Keratinocyte (primary cell): Measurements from ENCODE around the gene FASN. TPM values are rescaled to one million over a fixed set of nuclear protein-coding genes. Genes with fewer than 3 reads are reported as not detected.
"Not testable (repeated sequence)": the region's sequence is repeated elsewhere in the genome, so short reads cannot be mapped to it uniquely, and the experiment has no call there.

Experiments
- DNase-seq: peaks from one replicate; pipeline ENCODE4 v3.0.0-alpha.2; 2011; ENCODE audit warnings: low read depth, missing footprints, low spot score
- FAIRE-seq: peaks from 2 replicates; lab custom pipeline; 2011; peaks lifted over from hg19 to GRCh38; lab: Jason Lieb, UNC
- H2AFZ ChIP-seq: 2 replicates; pipeline ENCODE4 v1.6.0; 2012; ENCODE audit warnings: low read length, control low read depth, inconsistent platforms; ENCODE audit not compliant: control insufficient read depth
- H3K27ac ChIP-seq: 2 replicates; pipeline ENCODE4 v1.5.1; 2011; ENCODE audit warnings: low read length; ENCODE audit not compliant: control insufficient read depth, insufficient read depth
- H3K27me3 ChIP-seq: 3 replicates; pipeline ENCODE4 v1.6.0; 2011; ENCODE audit warnings: low read length; ENCODE audit not compliant: control insufficient read depth, insufficient read depth; ENCODE audit errors: extremely low read depth
- H3K36me3 ChIP-seq, 2 experiments: 2 replicates in 1 of 2; 3 replicates in 1 of 2; pipeline ENCODE4 v1.5.1; 2011; ENCODE audit warnings: low read length in 2 of 2, mild to moderate bottlenecking in 1 of 2; ENCODE audit not compliant: control insufficient read depth in 2 of 2, insufficient read depth in 2 of 2; ENCODE audit errors: extremely low read depth in 1 of 2
- H3K4me1 ChIP-seq: 3 replicates; pipeline ENCODE4 v1.5.1; 2011; ENCODE audit warnings: low read length; ENCODE audit not compliant: control insufficient read depth, insufficient read depth; ENCODE audit errors: extremely low read depth
- H3K4me2 ChIP-seq: 3 replicates; pipeline ENCODE4 v1.6.0; 2011; ENCODE audit warnings: low read depth, low read length; ENCODE audit not compliant: control insufficient read depth, insufficient read depth; ENCODE audit errors: extremely low read depth
- H3K4me3 ChIP-seq, 3 experiments: fragments of 200-600 bp in 1 of 3; sonication (generic) in 1 of 3; 2 replicates in 2 of 3; 3 replicates in 1 of 3; pipeline ENCODE4 v1.5.1; 2011 to 2016; ENCODE audit warnings: low read length in 3 of 3, mild to moderate bottlenecking in 3 of 3, control low read depth in 2 of 3, inconsistent platforms in 1 of 3, low read depth in 1 of 3, mixed read lengths in 1 of 3, mixed run types in 1 of 3, moderate library complexity in 1 of 3; ENCODE audit not compliant: control insufficient read depth in 2 of 3, insufficient read depth in 2 of 3; ENCODE audit errors: extremely low read depth in 1 of 3
- H3K79me2 ChIP-seq: 2 replicates; pipeline ENCODE4 v1.6.0; 2012; ENCODE audit warnings: low read length; ENCODE audit not compliant: control insufficient read depth, insufficient read depth
- H3K9ac ChIP-seq: 3 replicates; pipeline ENCODE4 v1.6.0; 2011; ENCODE audit warnings: low read length; ENCODE audit not compliant: control insufficient read depth, insufficient read depth; ENCODE audit errors: extremely low read depth
- H3K9me1 ChIP-seq: 3 replicates; pipeline ENCODE4 v1.6.0; 2011; ENCODE audit warnings: low read length; ENCODE audit not compliant: control insufficient read depth, insufficient read depth; ENCODE audit errors: extremely low read depth
- H3K9me3 ChIP-seq: 2 replicates; pipeline ENCODE4 v1.5.1; 2012; ENCODE audit warnings: low read depth, low read length; ENCODE audit not compliant: control insufficient read depth
- H4K20me1 ChIP-seq: 3 replicates; pipeline ENCODE4 v1.6.0; 2011; ENCODE audit warnings: low read length; ENCODE audit not compliant: control insufficient read depth, insufficient read depth; ENCODE audit errors: extremely low read depth
- CTCF ChIP-seq, 3 experiments: IDR thresholded peaks in 1 of 3; conservative IDR thresholded peaks in 1 of 3; optimal IDR thresholded peaks in 1 of 3; 2 replicates in 2 of 3; 3 replicates in 1 of 3; pipeline versions ENCODE3 to v1.5.1; 2011; ENCODE audit warnings: low read length in 3 of 3, mild to moderate bottlenecking in 3 of 3, moderate library complexity in 2 of 3, control low read depth in 1 of 3, inconsistent platforms in 1 of 3; ENCODE audit not compliant: insufficient read depth in 2 of 3; ENCODE audit errors: extremely low read depth in 1 of 3
- EZH2 ChIP-seq: IDR thresholded peaks from one replicate; pipeline ENCODE4 v1.6.1; 2012; ENCODE audit warnings: inconsistent platforms, mild to moderate bottlenecking, low read length, moderate library complexity
- dilution Hi-C: fragments of 300-500 bp; cut with MboI; formaldehyde crosslinking; loops from one replicate; pipeline ENCODE4 v1.7.0; 2020; ENCODE audit warnings: low sequenced_read_pairs; ENCODE audit not compliant: extremely low pct_ligation_motif_present
- polyA plus RNA-seq, 5 experiments: library from polyadenylated mRNA; depleted of rRNA in 3 of 5; stranded (reverse) in 3 of 5; stranded (forward) in 1 of 5; unstranded in 1 of 5; fragments of >200 nt; gene quantifications; 1 replicate in 1 of 5; 2 replicates in 3 of 5; 3 replicates in 1 of 5; pipeline versions ENCODE4 v1.2.1 to v1.2.3, GENCODE V29; 2011 to 2012; ENCODE audit warnings: missing spikeins in 2 of 5, low read depth in 1 of 5, low replicate concordance in 1 of 5

Gene FASN
- polyA plus RNA-seq, 1 donor (not counting 4 experiments of a cell fraction or from before 2014, with no cell fraction given): 44.7 TPM

- Histone ChIP-seq H3K27ac (peak overlapping the region; percentile 66), H3K79me2 (no peaks in the 10 kb centered on the region), H3K9ac (peak overlapping the region; percentile 18), H3K4me2 (peak overlapping the region; percentile 52), H3K4me3 (no peak overlapping the region), H2AFZ (no peak overlapping the region), H3K4me1 (peaks cover 13% of the 10 kb centered on the region), H4K20me1 (no peaks in the 10 kb centered on the region), H3K9me3 (no peaks in the 10 kb centered on the region), H3K27me3 (no peaks in the 10 kb centered on the region), H3K36me3 (peaks cover 0 to 4% of the 10 kb centered on the region in 2 experiments), H3K9me1 (peaks cover 2% of the 10 kb centered on the region)
- no peak for DNase-seq
- no peak for TF ChIP-seq CTCF (optimal IDR thresholded peaks at IDR 0.05 in 1 of 3, IDR thresholded peaks at IDR 0.05 in 1 of 3, conservative IDR thresholded peaks at IDR 0.05 in 1 of 3; ENCODE audit: extremely low read depth in 1 of 3, insufficient read depth in 2 of 3, low read length in 3 of 3)
- no peak for TF ChIP-seq EZH2
- no peak for FAIRE-seq
- dilution Hi-C loops: no loop called here
Measured at GRCh38 chr17:82134101-82134500, 36.1 kb upstream of the FASN start.

GRCh38 chr17:82133166-82133953 lies 35.3 kb upstream of the FASN start:
- dilution Hi-C loops, H3K79me2 ChIP-seq, H3K9me1 ChIP-seq, H3K4me3 ChIP-seq, H3K9me3 ChIP-seq, H3K36me3 ChIP-seq, FAIRE-seq, H3K27me3 ChIP-seq, H2AFZ ChIP-seq, DNase-seq, H4K20me1 ChIP-seq: not testable (repeated sequence)
- Histone ChIP-seq H3K9ac (peak overlapping the region; percentile 18), H3K4me2 (peak overlapping the region; percentile 52), H3K27ac (peak overlapping the region; percentile 66), H3K4me1 (peaks cover 13% of the 10 kb centered on the region)
